ENCODE measurements around the gene NAT14. TPM values are rescaled to one million over a fixed set of nuclear protein-coding genes. Genes with fewer than 3 reads are reported as not detected.

NAT14 gene
- total and polyA plus RNA-seq, 2 of the 8 experiments (the other 6 are each of a cell fraction or from before 2014, with no cell fraction given), result 47.1 to 71.2 TPM

- Histone ChIP-seq H3K23me2 (ENCODE audit: low read depth, low read length) (peaks cover 2% of the 10 kb centered on the region; the same call in 1 of the 2 replicates), H3K79me2 (ENCODE audit: control insufficient read depth in 1 of 2, insufficient read depth in 2 of 2, low read length in 2 of 2) (no peaks in the 10 kb centered on the region), H3K27ac (ENCODE audit: low read depth, low read length) (no peak overlapping the region), H3K27me3 (replicated peaks in 1 of 4; ENCODE audit: control insufficient read depth in 3 of 4, extremely low read depth in 1 of 4, insufficient read depth in 3 of 4, low read length in 3 of 4) (no peaks in the 10 kb centered on the region; a peak in 2 of 7 replicates), H2BK15ac (ENCODE audit: low read length) (no peak overlapping the region), H2BK120ac (replicated peaks; ENCODE audit: low read depth, low read length) (no peak overlapping the region), H2BK20ac (ENCODE audit: low read length) (no peak overlapping the region), H4K5ac (ENCODE audit: insufficient read length, low read depth, low read length) (no peak overlapping the region), H3K18ac (ENCODE audit: extremely low read depth, low read length) (no peak overlapping the region), H4K8ac (ENCODE audit: extremely low read depth, insufficient read depth, low read length) (no peak overlapping the region), H3K9ac (replicated peaks in 1 of 4; ENCODE audit: extremely low read depth in 1 of 4, low read depth in 3 of 4, low read length in 3 of 4) (no peak overlapping the region), H3K9me3 (ENCODE audit: insufficient read depth in 2 of 2, low read depth in 1 of 2, low read length in 1 of 2) (no peaks in the 10 kb centered on the region), H3K4ac (replicated peaks; ENCODE audit: insufficient read length, low read depth, low read length) (no peak overlapping the region), H3K56ac (replicated peaks; ENCODE audit: insufficient read length, low read depth, low read length) (no peak overlapping the region), H2BK12ac (ENCODE audit: low read depth, low read length) (no peak overlapping the region), H2AFZ (ENCODE audit: low read length) (no peak overlapping the region), H3K79me1 (ENCODE audit: low read depth, low read length) (no peaks in the 10 kb centered on the region), H3K4me3 (ENCODE audit: extremely low read depth in 1 of 4, insufficient read depth in 2 of 4, low read depth in 3 of 4, low read length in 4 of 4) (no peak overlapping the region), H3K4me1 (replicated peaks in 1 of 4; ENCODE audit: control insufficient read depth in 3 of 4, insufficient read depth in 4 of 4, low read length in 3 of 4) (peaks cover 0 to 17% (median 5%) of the 10 kb centered on the region in 4 experiments; a peak in 4 of 7 replicates), H3K4me2 (ENCODE audit: insufficient read depth in 1 of 2, low read depth in 2 of 2, low read length in 2 of 2) (no peak overlapping the region), H2AK5ac (ENCODE audit: low read depth, low read length) (no peak overlapping the region), H4K20me1 (replicated peaks in 1 of 2; ENCODE audit: control insufficient read depth in 1 of 2, insufficient read depth in 2 of 2, low read length in 2 of 2) (peaks cover 0 to 1% of the 10 kb centered on the region in 2 experiments), H3K23ac (ENCODE audit: insufficient read length) (no peak overlapping the region), H3K14ac (ENCODE audit: insufficient read length) (no peak overlapping the region), H2BK5ac (ENCODE audit: low read depth, low read length) (no peak overlapping the region), H3K36me3 (ENCODE audit: control insufficient read depth in 2 of 4, insufficient read depth in 4 of 4, low read length in 3 of 4) (no peaks in the 10 kb centered on the region; a peak in 1 of 8 replicates), H4K91ac (replicated peaks; ENCODE audit: insufficient read length, low read length) (no peak overlapping the region)
- POLR2A ChIA-PET (ENCODE audit: partially characterized antibody), result interaction anchor here (0.8 to 1.7 kb wide), 4 partner anchors 10 to 65 kb away, joined by 3 to 6 read pairs (median 4); no protein-coding TSS in a partner anchor
- no peak for FAIRE-seq
- DNase-seq (ENCODE audit: low read depth in 1 of 2, low spot score in 2 of 2), result no peak
- TF ChIP-seq SUZ12 (IDR thresholded peaks at IDR 0.05; ENCODE audit: low read length), result no peak
- no peak for TF ChIP-seq RFX5 (IDR thresholded peaks at IDR 0.05; ENCODE audit: borderline replicate concordance, low read depth, low read length)
- TF ChIP-seq, protein P1, sequence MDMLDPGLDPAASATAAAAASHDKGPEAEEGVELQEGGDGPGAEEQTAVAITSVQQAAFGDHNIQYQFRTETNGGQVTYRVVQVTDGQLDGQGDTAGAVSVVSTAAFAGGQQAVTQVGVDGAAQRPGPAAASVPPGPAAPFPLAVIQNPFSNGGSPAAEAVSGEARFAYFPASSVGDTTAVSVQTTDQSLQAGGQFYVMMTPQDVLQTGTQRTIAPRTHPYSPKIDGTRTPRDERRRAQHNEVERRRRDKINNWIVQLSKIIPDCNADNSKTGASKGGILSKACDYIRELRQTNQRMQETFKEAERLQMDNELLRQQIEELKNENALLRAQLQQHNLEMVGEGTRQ (IDR thresholded peaks at IDR 0.05; ENCODE audit: low read length), result no peak
- TF ChIP-seq CHD2 (IDR thresholded peaks at IDR 0.05; ENCODE audit: low read length), result no peak
- TF ChIP-seq HDAC2 (IDR thresholded peaks at IDR 0.05; ENCODE audit: borderline replicate concordance in 1 of 2, low read depth in 2 of 2, low read length in 2 of 2), result no peak
- TF ChIP-seq BCL11A (IDR thresholded peaks at IDR 0.05; ENCODE audit: low read depth in 2 of 2, low read length in 2 of 2), result no peak
- TF ChIP-seq GABPA (IDR thresholded peaks at IDR 0.05; ENCODE audit: borderline replicate concordance, insufficient read depth, low read length), result no peak
- TF ChIP-seq SP1 (IDR thresholded peaks at IDR 0.05; ENCODE audit: low read depth, low read length), result no peak
- no peak for TF ChIP-seq CHD1 (IDR thresholded peaks at IDR 0.05; ENCODE audit: low read depth, low read length)
- TF ChIP-seq, protein P2, sequence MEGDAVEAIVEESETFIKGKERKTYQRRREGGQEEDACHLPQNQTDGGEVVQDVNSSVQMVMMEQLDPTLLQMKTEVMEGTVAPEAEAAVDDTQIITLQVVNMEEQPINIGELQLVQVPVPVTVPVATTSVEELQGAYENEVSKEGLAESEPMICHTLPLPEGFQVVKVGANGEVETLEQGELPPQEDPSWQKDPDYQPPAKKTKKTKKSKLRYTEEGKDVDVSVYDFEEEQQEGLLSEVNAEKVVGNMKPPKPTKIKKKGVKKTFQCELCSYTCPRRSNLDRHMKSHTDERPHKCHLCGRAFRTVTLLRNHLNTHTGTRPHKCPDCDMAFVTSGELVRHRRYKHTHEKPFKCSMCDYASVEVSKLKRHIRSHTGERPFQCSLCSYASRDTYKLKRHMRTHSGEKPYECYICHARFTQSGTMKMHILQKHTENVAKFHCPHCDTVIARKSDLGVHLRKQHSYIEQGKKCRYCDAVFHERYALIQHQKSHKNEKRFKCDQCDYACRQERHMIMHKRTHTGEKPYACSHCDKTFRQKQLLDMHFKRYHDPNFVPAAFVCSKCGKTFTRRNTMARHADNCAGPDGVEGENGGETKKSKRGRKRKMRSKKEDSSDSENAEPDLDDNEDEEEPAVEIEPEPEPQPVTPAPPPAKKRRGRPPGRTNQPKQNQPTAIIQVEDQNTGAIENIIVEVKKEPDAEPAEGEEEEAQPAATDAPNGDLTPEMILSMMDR (IDR thresholded peaks at IDR 0.05; ENCODE audit: control extremely low read depth in 1 of 3, insufficient read depth in 1 of 3, low read depth in 1 of 3, low read length in 3 of 3), result no peak
- WGBS, 2 experiments (ENCODE audit: extremely low coverage in 1 of 2, insufficient coverage in 1 of 2, insufficient read length in 1 of 2, insufficient replicate concordance in 2 of 2, low coverage in 1 of 2, low lambda C conversion rate in 2 of 2, missing lambda C conversion rate in 1 of 2), result 94% methylated on average over 22 of the region's 22 CpGs; no CpG with 5 or more reads in 1 of the 2 experiments
- CTCF ChIA-PET (ENCODE audit: partially characterized antibody), result interaction anchor here (0.8 to 2.4 kb wide), 6 partner anchors 9 to 68 kb away, joined by 3 to 9 read pairs (median 3); no protein-coding TSS in a partner anchor
These were observed 51.0 kb downstream of the NAT14 start for GRCh38 chr19:55535965-55536350.
